OCI-LY1 (cell line): ENCODE results near the gene DOCK2.

Experiments used
- H2AFZ ChIP-seq: fragments of 200-600 bp; sonication (generic), shearing (Covaris generic); 2 replicates; pipeline ENCODE4 v1.6.0; 2014; ENCODE audit warnings: antibody characterized with exemption, mild to moderate bottlenecking, low read length
- H3F3A ChIP-seq: fragments of 200-600 bp; sonication (generic), shearing (Covaris generic); 2 replicates; pipeline ENCODE4 v1.6.0; 2014; ENCODE audit warnings: mild to moderate bottlenecking, antibody characterized with exemption, low read length, moderate library complexity; ENCODE audit not compliant: insufficient read depth
- H3K27ac ChIP-seq: fragments of 200-600 bp; sonication (generic); 2 replicates; pipeline ENCODE4 v1.5.1; 2014; ENCODE audit warnings: low read length, mixed run types, mild to moderate bottlenecking, low read depth; ENCODE audit not compliant: poor library complexity, severe bottlenecking
- H3K27me3 ChIP-seq: fragments of 200-600 bp; sonication (generic); 2 replicates; pipeline ENCODE4 v1.6.0; 2014; ENCODE audit warnings: antibody characterized with exemption, mild to moderate bottlenecking, low read length, moderate library complexity; ENCODE audit not compliant: insufficient read depth
- H3K36me3 ChIP-seq: fragments of 200-600 bp; sonication (generic); 2 replicates; pipeline ENCODE4 v1.6.1; 2014; ENCODE audit warnings: mild to moderate bottlenecking, antibody characterized with exemption, low read length, moderate library complexity, mixed read lengths; ENCODE audit not compliant: insufficient read depth
- H3K4me1 ChIP-seq: fragments of 200-600 bp; sonication (generic); 2 replicates; pipeline ENCODE4 v1.5.1; 2014; ENCODE audit warnings: mild to moderate bottlenecking, low read length, moderate library complexity; ENCODE audit not compliant: insufficient read depth, severe bottlenecking
- H3K4me2 ChIP-seq: fragments of 200-600 bp; sonication (generic), shearing (Covaris generic); 2 replicates; pipeline ENCODE4 v1.6.1; 2014; ENCODE audit warnings: low read length
- H3K4me3 ChIP-seq: fragments of 200-600 bp; sonication (generic); 2 replicates; pipeline ENCODE4 v1.5.1; 2014; ENCODE audit warnings: low read length, low read depth, mild to moderate bottlenecking, mixed read lengths; ENCODE audit not compliant: poor library complexity, severe bottlenecking
- H3K79me2 ChIP-seq: fragments of 200-600 bp; shearing (Covaris generic); 2 replicates; pipeline ENCODE4 v1.6.1; 2016; ENCODE audit warnings: mixed run types, low read length, mixed read lengths; ENCODE audit not compliant: insufficient read depth
- H3K9ac ChIP-seq: fragments of 200-600 bp; sonication (generic), shearing (Covaris generic); 2 replicates; pipeline ENCODE4 v1.6.1; 2014; ENCODE audit warnings: mild to moderate bottlenecking, low read length, mixed read lengths
- H3K9me2 ChIP-seq: fragments of 200-600 bp; sonication (generic), shearing (Covaris generic); 2 replicates; pipeline ENCODE4 v1.6.1; 2014; ENCODE audit warnings: low read depth, mild to moderate bottlenecking, low read length, mixed read lengths
- H3K9me3 ChIP-seq: fragments of 200-600 bp; shearing (Covaris generic); 2 replicates; pipeline ENCODE4 v1.6.1; 2014; ENCODE audit warnings: low read length, mixed read lengths
- H4K20me1 ChIP-seq: fragments of 200-600 bp; sonication (generic), shearing (Covaris generic); 2 replicates; pipeline ENCODE4 v1.6.0; 2016; ENCODE audit warnings: mild to moderate bottlenecking, low read length; ENCODE audit not compliant: insufficient read depth
- EZH2 ChIP-seq: fragments of 200-600 bp; sonication (generic), shearing (Covaris generic); IDR thresholded peaks from 2 replicates; pipeline ENCODE4 v1.8.0; 2017; ENCODE audit warnings: borderline replicate concordance, mixed run types, mild to moderate bottlenecking, antibody characterized with exemption, low read length, moderate library complexity, mixed read lengths
- TF ChIP-seq, protein P1 (sequence below): fragments of 200-600 bp; sonication (generic), shearing (Covaris generic); IDR thresholded peaks from 2 replicates; pipeline ENCODE4 v1.5.1; 2017; ENCODE audit warnings: mild to moderate bottlenecking, antibody characterized with exemption, low read length, moderate library complexity, mixed read lengths

DOCK2 gene

DNA sequence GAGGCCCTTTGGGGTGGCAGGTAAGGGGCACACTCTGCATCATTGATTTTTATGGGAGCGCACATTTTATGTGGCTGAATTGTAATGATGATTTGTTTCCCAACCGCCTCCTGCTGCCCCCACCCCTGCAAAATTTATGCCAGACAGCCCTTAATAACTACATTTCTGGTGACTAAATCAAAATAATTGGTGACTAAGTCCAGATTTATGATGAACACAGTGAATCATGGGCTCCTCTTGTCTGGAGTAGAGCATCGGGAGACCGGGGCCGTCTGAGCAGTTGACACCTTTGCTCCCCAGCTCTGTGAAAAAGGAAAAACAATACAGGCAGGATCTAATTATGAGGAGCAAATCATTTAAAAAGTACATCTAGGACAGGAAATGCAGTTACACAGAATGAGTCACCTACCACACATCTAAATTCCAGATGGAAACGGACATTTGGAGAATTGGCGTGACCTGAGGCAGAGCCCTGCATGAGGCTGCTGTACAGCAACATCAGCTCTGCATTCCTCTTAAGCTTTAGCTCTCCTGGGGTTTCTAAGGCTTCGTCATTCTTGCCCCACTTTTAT lies 58.9 kb downstream of the DOCK2 start:
- TF ChIP-seq, protein P1, sequence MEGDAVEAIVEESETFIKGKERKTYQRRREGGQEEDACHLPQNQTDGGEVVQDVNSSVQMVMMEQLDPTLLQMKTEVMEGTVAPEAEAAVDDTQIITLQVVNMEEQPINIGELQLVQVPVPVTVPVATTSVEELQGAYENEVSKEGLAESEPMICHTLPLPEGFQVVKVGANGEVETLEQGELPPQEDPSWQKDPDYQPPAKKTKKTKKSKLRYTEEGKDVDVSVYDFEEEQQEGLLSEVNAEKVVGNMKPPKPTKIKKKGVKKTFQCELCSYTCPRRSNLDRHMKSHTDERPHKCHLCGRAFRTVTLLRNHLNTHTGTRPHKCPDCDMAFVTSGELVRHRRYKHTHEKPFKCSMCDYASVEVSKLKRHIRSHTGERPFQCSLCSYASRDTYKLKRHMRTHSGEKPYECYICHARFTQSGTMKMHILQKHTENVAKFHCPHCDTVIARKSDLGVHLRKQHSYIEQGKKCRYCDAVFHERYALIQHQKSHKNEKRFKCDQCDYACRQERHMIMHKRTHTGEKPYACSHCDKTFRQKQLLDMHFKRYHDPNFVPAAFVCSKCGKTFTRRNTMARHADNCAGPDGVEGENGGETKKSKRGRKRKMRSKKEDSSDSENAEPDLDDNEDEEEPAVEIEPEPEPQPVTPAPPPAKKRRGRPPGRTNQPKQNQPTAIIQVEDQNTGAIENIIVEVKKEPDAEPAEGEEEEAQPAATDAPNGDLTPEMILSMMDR, result no peak
- no peak for TF ChIP-seq EZH2
- Histone ChIP-seq H3K9me3 (no peaks in the 10 kb centered on the region), H4K20me1 (no peaks in the 10 kb centered on the region), H3K9ac (no peak overlapping the region), H3K36me3 (peaks cover 91% of the 10 kb centered on the region), H3K79me2 (no peaks in the 10 kb centered on the region), H3K27ac (no peak overlapping the region), H3K27me3 (no peaks in the 10 kb centered on the region), H3K4me3 (no peak overlapping the region), H3F3A (no peaks in the 10 kb centered on the region), H3K4me1 (no peaks in the 10 kb centered on the region), H2AFZ (no peak overlapping the region), H3K4me2 (no peak overlapping the region), H3K9me2 (no peaks in the 10 kb centered on the region)

- H3K9ac ChIP-seq, result no peak overlapping the region
- no peaks in the 10 kb centered on the region for H3K27me3 ChIP-seq
- H2AFZ ChIP-seq, result no peak overlapping the region
- H3K9me2 ChIP-seq, result no peaks in the 10 kb centered on the region
- no peaks in the 10 kb centered on the region for H3K4me1 ChIP-seq
- H3K27ac ChIP-seq, result no peak overlapping the region
- no peaks in the 10 kb centered on the region for H3K79me2 ChIP-seq
- H3K4me3 ChIP-seq, result no peak overlapping the region
- H3K4me2 ChIP-seq, result no peak overlapping the region
- no peaks in the 10 kb centered on the region for H3K9me3 ChIP-seq
- TF ChIP-seq, protein P1, result no peak
- TF ChIP-seq EZH2, result no peak
- no peaks in the 10 kb centered on the region for H4K20me1 ChIP-seq
- H3F3A ChIP-seq, result no peaks in the 10 kb centered on the region
- peaks cover 94% of the 10 kb centered on the region for H3K36me3 ChIP-seq
Measured at GRCh38 chr5:169696621-169697510, 59.8 kb downstream of the DOCK2 start.

GRCh38 chr5:169697511-169697890 lies 60.4 kb downstream of the DOCK2 start:
- Histone ChIP-seq H3K79me2 (no peaks in the 10 kb centered on the region), H3K27me3 (no peaks in the 10 kb centered on the region), H3K4me3 (no peak overlapping the region), H3K4me2 (no peak overlapping the region), H3K36me3 (peaks cover 94% of the 10 kb centered on the region), H3K4me1 (no peaks in the 10 kb centered on the region), H3K9me3 (no peaks in the 10 kb centered on the region), H2AFZ (no peak overlapping the region), H3F3A (no peaks in the 10 kb centered on the region), H3K9ac (no peak overlapping the region), H3K9me2 (no peaks in the 10 kb centered on the region), H4K20me1 (no peaks in the 10 kb centered on the region), H3K27ac (no peak overlapping the region)
- TF ChIP-seq, protein P1, result no peak
